Measurements from ENCODE around the gene NDUFS2.

Gene NDUFS2

DNA sequence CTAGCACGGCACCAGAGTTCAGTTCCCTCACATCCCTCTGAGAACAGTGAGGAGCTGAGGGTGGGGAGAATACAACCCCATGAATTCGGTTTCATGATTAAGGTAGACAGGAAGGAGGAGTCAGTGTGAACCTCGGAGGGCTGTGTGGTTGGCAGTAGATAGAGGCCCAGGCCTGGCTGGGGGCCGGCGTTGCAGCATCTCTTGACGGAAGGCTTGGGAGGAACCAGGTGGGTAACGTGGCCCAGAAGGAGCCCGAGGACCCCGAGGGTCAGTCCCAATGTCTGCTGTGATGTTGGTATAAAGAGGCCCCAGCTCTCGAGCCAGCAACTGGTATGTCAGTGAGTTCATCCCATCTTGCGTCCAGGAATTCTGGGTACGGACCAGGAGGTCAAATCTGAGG lies 30.5 kb upstream of the NDUFS2 start:
- no peak for FAIRE-seq

DNA sequence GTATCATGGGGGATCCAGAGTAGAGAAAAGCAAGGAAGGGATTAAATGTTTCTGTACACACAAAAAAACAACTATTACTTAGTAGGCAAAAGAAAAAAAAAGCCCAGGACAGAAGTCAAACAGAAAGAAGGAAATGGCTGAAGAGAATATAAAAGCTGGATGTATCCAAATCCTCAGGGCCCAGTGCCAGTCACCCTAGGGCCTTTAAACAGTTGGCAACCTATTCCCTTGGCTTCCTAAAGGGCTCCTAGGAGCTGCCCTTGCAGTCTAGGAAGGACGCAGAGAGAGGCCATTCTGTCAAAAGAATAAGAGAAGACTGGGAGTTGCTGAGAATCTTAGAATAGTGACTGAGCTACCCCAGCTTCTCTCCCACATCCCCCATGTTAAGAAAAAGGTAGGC lies 29.8 kb upstream of the NDUFS2 start:
- FAIRE-seq (no peak), DNase-seq (ENCODE audit: extremely low spot score, insufficient read length, low read depth) (no peak)

More for the DNA sequence above, 30.5 kb upstream of the NDUFS2 start:
- no peak for DNase-seq (ENCODE audit: extremely low spot score, insufficient read length, low read depth)

DNA sequence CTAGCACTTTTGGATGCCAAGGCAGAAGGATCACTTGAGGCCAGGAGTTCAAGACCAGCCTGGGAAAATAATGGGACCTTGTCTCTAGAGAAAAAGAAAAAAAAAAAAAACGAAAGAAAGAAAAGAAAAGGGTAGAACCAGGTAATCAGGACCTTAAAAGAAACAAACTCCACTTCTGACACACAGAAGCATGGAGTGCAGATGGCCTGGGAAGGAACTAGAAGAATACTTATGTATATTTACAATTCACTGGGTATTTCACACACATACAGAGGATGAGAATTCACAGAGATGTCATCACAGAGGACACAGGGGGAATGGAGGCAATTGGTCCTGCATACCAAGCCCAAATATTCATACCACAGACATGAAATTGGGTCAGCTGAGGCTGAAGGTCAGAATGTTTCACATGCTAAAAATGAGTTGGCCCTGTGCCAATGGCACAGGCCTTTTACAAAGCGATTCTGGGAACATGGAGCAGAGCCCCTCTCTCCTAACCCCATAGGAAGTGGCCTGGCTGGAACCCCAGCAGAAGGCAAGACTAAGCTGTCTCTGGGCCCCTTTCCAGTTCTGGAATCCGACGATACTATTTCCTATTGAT lies 29.3 kb upstream of the NDUFS2 start:
- no peak for DNase-seq (ENCODE audit: extremely low spot score, insufficient read length, low read depth)
- FAIRE-seq, result no peak

DNA sequence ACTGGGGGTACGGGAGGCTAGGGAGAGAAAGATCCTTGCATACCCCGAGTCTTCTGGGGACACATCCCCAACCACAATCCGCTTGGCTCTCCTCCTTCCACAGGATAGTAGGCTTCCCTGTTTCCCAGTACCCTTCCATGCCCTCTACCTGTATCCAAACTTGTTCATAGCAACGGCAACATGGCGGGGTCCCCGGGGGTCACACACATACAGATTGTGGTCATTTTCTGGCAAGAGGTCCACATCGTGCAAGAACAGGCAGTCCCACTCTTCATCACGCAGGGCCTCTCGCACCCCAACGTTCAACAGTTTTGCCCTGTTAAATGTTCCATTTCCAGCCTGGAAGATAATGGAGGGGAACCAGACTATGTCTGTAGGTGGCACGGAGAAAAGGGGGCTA lies 28.5 kb upstream of the NDUFS2 start:
- FAIRE-seq, result no peak
- no peak for DNase-seq (ENCODE audit: extremely low spot score, insufficient read length, low read depth)

DNA sequence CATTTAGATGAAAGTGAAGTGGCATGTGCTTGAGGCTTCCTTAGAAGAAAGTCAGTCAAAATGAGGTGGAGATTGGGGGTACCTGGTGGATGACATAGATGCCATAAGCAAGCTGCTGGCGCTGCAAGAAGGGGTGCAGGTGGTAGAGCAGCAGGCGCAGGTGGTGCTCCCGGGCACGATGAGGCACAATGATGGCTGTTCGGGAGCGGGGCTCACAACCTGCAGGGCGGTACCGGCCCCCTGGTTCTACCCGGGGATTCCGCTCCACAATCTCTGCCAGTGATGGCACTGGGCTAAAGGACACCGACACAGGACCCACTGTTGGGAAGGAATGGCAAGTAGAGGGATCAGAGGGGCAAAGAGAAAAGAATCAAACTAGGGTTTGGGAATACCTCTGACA lies 27.3 kb upstream of the NDUFS2 start:
- no peak for FAIRE-seq
- DNase-seq (ENCODE audit: extremely low spot score, insufficient read length, low read depth), result no peak

DNA sequence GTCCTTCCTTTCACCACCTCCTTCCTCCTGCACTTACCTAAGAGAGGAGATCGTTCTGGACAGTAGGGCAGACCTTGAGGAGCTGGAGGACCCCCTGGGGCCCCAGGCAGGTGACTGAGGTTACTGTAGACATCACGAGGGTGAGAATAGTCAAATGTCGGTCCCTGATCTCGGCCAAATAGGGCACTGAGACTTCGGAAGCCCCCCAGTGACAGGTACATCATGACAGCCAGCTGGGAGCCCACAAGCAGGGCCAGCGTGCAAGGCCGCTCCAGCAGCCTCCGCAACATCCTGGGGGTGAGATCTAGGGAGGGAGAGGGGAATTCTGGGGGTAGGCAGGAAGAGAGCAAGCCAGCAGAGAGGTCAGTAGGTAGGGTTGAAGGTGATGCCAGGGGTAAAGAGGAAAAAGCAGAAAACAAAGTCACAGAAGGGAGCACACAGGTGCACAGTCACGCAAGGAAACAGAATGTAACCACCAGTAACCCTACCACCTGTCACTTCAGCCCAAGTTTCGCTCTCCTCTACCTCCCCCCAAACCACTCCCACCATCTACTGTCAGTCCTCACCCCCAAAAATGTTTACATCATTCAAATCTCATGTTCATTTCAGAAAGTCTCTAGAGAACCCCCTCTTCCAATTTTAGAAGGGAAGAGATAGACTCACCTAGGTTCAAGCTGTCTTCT lies 26.3 kb upstream of the NDUFS2 start:
- peak; percentile 49 for FAIRE-seq
- no peak for DNase-seq (ENCODE audit: extremely low spot score, insufficient read length, low read depth)

DNA sequence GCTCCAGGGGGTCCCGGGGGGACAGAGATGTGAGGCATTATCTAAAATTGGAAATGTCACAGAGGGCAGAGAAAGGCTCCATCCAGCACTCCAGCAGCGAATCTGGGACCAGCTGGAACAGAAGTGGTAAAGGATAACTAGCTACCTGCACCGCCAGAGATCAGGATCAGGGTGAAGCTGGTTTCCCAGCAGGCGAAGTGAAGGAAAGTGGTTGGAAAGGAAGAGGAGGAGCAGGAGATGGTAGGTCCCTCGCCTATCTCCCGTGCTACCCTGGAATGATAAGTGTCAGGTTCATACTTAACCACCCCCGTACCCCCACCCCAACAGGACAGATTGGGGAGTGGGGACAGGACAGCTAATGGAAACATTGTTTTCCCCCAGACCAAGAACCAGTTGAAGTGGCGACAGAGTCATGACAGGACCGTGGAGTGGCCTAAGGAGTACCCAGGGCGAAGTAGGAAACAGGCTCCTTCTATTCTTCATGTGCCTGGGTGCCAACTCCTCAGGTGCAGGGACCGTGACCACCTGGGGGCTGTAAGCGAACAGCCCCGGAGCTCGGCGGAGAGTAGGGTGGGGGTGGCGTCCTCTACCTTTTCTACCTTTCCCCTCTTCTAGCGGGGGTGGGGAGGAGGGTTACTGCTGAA lies 25.6 kb upstream of the NDUFS2 start:
- FAIRE-seq (no peak), DNase-seq (ENCODE audit: extremely low spot score, insufficient read length, low read depth) (no peak)

DNA sequence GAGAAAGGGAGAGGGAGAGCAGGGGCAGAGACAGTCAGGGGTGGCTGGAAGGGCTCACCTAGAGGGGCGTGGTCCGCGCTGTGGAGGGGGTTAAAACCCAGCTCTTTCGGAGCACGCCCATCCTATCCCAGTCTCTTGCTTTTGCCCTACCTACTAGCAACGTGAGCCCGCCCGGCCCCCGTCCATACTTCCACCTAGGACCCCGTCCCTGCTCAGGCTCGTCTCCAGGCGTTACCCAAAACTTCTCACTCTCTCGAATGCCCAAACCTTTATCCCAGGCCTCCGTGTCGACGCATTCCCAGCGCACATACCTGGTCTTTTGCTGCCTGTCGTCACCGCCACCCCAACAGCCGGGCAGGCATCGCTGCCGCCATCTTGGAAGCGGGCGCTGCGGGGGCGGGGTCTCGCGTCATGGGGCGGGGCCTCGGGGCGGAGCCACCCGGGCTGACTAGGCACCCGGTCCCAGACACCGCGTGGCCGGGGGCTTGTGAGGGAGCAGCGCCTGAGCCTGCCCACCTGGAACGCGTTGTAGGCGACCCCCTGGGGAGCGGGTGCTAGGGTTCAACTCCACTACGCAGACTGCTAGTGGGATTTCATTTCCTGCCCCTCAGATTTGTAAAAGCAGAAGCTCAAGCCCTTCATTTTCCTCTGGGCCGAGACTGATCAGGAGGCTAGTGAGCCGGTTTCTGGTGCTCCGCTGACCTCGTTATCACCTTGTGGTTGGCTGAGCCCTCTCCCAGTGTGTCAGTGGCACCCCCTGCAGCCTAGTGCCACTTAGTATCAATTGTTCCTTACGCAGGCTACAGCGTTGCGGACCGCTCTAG lies 24.8 kb upstream of the NDUFS2 start, which contains the start of gene B4GALT3:
Gene B4GALT3 (minus strand): TSS at position 396 of the 824 bp plus-strand sequence. CDS start 1,447 bp downstream, outside the sequence.
- peak; percentile 72 for FAIRE-seq
- peak; percentile 89 for DNase-seq (ENCODE audit: extremely low spot score, insufficient read length, low read depth)

DNA sequence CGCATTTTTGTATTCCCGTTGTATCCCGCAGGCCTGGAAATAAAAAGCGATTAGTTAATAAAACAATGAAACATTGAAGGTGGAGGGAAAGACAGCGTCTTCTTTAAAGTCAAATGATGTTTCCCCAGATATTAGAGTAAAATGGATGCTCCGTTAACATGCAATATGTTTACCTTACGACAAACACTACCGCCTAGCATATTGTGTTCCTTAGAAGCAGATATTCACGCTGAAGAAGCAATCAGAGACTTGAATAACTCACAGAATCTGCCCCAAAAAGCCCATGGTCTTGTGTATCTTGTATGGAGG lies 24.3 kb upstream of the NDUFS2 start:
- FAIRE-seq (no peak), DNase-seq (ENCODE audit: extremely low spot score, insufficient read length, low read depth) (no peak)

DNA sequence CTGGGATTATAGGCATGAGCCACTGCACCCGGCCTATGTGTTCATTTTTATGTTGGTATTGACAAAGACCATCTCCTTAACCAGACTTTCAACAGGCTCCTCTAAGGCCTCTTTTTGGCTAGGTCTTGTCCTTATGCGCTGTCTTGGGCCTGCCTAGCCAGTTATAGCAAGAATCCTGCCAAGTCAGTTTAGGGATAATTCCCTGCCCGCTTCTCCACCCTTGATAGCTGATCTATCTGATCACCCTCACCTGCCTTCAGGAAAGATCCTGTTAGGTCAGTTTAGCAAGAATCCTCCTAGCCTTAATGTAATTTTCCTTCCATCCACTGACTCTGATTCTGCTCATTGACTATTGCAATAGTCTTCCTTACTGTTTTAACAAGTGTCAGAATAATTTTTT lies 22.5 kb upstream of the NDUFS2 start:
- DNase-seq (ENCODE audit: extremely low spot score, insufficient read length, low read depth) (no peak), FAIRE-seq (no peak)

DNA sequence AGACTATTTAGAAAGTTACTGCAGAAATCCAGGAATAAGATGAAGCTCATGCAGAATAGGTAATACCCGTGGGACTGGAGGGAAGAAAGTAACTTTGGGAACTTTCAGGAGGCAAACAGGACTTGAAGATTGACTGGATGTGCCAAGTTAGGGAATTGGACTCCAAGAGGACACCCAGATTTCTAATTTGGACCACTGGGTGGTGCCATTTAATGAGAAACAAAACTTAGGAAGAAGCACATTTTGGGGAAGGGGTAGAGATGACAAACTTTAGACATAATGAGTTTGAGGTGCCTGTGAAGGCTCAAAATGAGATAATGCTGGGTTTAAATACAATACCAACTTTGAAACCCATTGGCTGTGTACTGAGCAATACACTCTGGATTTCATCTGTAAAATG lies 21.5 kb upstream of the NDUFS2 start:
- no peak for DNase-seq (ENCODE audit: extremely low spot score, insufficient read length, low read depth)

DNA sequence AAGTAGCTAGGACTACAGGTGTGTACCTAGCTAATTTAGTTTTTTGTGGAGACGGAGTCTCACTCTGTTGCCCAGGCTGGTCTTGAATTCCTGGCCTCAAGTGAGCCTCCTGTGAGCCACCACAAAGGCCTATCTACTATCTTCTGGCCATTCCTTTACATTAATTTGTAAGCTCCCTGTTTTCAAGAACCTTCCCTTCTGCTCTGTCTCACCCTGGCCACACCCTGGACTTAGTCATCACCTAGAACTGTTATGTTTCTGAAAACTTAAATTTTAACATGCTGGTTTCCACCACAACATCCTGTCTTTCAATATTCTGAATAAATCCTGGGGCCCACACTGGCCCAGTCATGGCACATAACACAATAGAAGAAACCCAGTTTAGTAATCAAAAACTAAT lies 20.0 kb upstream of the NDUFS2 start:
- DNase-seq (ENCODE audit: extremely low spot score, insufficient read length, low read depth) (peak; percentile 30), FAIRE-seq (peak; percentile 94)

More for the DNA sequence above, 21.5 kb upstream of the NDUFS2 start:
- FAIRE-seq, result no peak

DNA sequence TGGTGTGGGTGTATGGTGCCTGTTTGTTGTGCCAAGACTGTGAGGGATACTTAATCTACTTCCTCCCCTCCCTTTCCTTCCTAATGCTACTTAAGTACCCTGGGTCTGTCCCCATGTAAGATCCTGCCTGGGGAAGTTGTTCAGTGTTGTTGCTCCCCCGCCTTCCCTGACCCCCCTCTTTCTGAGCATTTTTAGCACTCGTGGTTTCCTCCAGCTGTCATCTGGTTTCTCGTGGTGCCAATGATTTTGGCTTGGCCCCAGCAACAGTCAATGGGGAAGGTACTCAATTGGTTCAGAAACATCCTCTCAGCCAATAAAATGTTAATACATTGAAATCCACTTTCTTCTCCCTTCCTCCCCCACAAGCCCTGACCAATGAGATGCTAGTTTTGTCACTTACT lies 16.9 kb upstream of the NDUFS2 start:
- FAIRE-seq (peak; percentile 98), DNase-seq (ENCODE audit: extremely low spot score, insufficient read length, low read depth) (peak; percentile 75)

DNA sequence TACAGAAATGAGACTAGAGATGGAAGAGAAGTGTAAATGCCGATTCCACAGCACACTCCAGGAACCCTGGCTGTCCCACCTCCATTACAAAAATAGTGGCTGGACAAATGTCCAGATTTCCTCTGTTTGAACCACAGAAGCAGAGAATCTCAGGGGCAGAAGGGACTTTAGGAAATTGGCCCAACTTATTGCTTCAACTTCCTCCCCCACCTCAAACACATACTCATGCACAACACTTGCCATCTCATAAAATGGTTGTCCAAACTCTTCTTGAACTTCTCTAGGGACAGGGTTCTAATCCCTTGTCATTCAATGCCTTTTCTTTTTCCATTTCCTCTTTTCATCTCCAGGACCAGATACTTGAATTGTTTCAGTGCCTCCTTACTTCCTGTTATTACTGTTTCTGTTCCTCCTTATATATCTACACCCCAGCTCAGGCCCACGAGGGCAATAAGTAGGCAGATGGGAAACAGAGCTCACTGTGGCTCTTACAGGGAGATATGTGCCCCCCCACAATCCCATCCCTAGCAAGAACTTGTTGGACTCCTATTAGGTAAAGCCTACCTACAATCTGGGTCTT lies 16.3 kb upstream of the NDUFS2 start:
- FAIRE-seq (no peak), DNase-seq (ENCODE audit: extremely low spot score, insufficient read length, low read depth) (no peak)

DNA sequence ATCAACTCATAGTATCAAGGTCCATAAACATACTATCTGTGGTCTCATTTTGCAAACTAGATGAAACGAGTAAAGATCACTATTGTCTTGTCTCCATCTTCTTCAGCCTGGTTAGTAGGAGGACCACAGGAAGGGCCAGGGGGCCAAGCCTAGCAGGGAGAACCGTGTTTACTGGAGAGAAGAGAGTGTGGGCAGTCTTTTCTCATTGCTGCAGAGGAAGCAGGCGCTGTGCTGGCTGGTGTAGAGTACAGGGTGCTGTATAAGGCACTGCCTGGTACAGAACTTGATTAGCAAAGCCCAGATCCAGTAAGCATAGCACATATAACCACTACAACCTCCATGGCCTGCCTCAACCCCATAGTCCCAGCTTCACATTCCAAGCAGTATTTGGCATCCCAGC lies 14.9 kb upstream of the NDUFS2 start:
- DNase-seq (ENCODE audit: extremely low spot score, insufficient read length, low read depth), result no peak
- no peak for FAIRE-seq

DNA sequence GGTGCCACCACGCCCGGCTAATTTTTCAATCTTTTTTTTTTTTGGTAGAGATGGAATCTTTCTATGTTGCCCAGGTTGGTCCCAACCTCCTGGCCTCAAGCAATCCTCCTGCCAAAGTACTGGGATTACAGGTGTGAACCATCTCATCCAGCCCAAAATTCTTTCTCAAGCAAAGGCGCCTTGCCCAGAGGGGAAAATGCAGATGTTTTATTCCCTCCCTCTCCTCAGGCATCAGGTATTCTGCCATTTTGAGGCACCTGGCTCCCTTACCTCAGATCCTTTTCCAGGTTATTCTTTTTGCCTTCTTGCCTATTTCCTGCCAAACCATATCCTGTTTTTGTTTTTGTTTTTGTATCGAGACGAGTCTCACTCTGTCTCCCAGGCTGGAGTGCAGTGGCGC lies 13.8 kb upstream of the NDUFS2 start:
- FAIRE-seq, result no peak
- DNase-seq (ENCODE audit: extremely low spot score, insufficient read length, low read depth), result no peak

DNA sequence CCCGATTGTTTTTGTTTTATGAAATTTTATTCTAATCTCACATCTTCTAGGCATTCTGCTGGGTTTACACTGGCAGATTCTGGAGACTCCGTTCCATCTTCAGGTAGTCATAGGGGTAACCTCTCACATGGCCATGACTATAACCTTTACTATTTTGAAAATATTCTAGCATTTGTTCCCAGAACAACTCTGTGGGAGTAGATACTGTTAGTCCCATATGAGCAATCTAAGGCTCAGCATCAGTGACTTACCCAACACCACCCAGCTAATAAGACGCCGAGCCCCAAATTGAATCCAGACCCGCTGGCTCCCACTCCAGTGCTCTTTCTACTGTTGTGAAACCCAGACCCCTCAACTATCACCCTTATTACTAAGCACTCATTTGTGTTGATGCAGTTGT lies 13.1 kb upstream of the NDUFS2 start:
- no peak for DNase-seq (ENCODE audit: extremely low spot score, insufficient read length, low read depth)
- FAIRE-seq, result no peak

DNA sequence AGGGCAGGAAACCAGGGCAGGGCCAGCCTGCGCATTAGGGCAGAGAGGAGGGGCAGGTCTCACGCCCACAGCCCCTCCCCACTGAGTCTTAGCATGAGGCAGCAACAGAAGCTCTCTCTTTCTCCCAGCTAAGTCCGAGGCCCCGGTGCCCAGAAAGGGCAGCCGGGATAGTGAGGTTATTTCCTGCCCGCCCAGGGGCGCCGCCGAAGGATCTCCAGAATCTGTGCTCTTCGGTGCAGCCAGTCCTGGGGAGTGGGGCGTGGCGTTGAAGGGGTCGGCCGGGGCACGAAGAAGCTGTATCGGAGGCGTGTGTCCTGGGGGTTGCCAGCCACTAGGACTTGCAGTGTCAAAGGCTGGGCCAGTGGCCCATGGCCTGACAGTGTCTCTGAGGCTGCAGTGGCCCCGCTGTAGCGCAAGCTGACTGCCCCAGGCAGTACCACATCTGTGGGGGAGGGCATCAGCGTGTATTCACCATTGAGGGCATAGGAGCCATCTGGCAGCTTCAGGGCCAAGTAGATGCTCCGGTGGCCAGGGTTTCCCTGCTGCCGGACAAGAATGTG lies 11.1 kb upstream of the NDUFS2 start:
- DNase-seq (ENCODE audit: extremely low spot score, insufficient read length, low read depth) (no peak), FAIRE-seq (no peak)

DNA sequence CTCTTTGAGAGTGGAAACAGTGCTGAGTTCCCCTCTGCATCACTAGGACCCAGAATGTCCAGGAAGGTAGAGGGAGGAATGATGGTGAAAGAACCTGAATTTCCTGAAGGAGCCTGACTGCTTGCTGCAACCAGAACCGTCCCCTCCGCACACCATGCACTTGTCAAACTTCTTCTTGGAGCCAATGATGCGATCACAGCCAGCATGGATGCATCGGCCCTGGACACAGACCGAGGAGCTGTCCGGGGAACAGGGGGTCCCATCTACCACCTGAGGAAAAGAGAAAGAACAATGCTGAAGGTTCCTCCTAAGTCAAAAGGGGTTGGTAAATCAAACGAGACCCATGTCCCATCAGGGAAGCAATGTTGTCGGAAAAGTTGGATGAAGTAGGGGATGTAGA lies 10.2 kb upstream of the NDUFS2 start:
- FAIRE-seq (no peak), DNase-seq (ENCODE audit: extremely low spot score, insufficient read length, low read depth) (no peak)
